HG02642 (cell line): ENCODE results near the gene GPSM1.

Source experiments
- ATAC-seq: cut with Tn5 transposase; IDR thresholded peaks from one replicate; pipeline ENCODE4 v1.9.1; 2021; ENCODE audit warnings: mild to moderate bottlenecking; ENCODE audit not compliant: unreplicated experiment, poor library complexity

GPSM1 gene

DNA sequence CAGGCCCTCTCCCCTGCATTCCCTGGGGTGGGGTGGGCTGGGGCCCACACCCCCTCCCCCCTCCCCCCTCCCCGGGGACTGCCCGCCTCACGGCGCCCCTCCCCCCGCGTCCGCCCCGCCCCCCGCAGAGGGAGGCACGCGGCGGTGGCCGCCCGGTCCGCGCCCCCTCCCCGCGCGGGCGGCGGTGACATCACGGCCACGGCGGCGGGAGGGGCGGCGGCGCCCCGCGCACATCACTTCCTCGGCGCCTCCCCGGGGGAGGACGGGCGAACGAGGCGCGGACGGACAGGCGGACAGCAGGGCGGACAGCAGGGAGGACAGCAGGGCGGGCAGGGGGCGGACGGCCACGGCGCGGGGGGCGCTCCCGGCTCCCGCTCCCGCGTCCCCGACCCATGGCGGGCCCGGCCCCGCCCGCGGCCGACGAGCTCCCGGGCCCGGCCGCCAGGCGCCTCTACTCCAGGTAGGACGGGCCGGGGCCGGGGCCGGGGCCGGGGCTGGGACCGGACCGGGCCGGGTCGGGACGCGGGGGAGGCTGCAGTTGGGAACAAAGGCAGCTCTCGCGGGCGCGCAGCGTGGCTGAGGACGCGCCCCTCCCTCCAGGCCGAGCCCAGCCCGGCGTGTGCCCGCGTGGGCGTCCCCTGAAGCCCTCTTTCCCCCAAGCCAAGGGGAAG, at the start of gene GPSM1:
Gene GPSM1, plus strand, starts transcription at position 236 of the 671 bp plus-strand sequence. Its CDS starts 157 bp downstream, at position 393.
- ATAC-seq, result no peak

GRCh38 chr9:136277746-136278145, 49.6 kb upstream of the GPSM1 start:
- ATAC-seq, result no peak

DNA sequence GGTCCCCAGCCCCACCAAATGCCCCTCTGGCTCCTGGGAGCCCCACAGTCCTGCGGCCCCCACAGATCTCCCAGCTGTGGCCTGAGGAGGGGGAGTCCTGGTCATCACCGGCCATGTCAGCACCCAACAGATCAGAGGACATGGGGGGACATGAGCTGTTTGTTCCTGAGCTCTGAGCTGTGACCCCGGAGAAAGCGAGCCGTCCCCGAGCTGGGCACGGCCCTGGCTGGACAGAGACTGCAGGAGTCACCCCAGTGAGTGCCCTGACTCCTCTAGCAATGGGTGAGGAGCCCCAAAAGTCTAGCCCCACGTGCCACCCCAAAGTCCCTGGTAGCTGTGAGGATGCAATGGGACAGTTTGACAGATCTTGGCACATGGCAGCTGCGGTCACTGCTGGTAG, 49.1 kb upstream of the GPSM1 start:
- no peak for ATAC-seq

DNA sequence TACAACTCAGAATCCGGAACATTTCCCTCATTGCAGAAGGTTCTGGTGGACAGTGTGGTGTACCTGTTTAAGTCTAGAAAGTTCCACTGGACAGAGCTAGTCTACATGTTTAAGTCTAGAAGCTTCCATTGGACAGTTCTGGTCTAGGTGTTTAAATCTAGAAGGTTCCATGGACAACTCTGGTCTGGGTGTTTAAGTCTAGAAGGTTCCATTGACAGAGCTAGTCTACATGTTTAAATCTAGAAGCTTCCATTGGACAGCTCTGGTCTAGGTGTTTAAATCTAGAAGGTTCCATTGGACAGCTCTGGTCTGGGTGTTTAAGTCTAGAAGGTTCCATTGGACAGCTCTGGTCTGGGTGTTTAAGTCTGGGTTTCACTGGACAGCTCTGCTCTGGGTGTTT, 48.4 kb upstream of the GPSM1 start:
- ATAC-seq, result no peak

DNA sequence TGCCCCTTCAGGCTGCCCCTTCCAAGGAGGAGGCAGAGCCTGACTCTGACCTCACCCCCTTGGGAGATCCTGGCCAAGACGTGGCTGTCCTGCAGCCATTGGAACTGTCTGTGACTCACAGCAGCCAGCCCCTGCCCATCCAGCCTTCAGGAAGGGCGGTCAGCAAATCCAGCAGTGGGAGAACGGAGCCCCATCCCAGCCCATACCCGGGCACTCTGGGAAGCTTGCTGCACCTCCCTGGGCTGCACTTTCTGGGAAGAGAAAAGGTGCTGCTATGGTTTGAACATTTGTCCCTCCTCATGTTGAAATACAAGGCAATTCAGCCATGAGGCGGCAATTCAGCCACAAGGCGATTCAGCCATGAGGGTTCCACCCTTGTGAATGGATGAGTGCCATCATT, 47.9 kb upstream of the GPSM1 start:
- no peak for ATAC-seq

DNA sequence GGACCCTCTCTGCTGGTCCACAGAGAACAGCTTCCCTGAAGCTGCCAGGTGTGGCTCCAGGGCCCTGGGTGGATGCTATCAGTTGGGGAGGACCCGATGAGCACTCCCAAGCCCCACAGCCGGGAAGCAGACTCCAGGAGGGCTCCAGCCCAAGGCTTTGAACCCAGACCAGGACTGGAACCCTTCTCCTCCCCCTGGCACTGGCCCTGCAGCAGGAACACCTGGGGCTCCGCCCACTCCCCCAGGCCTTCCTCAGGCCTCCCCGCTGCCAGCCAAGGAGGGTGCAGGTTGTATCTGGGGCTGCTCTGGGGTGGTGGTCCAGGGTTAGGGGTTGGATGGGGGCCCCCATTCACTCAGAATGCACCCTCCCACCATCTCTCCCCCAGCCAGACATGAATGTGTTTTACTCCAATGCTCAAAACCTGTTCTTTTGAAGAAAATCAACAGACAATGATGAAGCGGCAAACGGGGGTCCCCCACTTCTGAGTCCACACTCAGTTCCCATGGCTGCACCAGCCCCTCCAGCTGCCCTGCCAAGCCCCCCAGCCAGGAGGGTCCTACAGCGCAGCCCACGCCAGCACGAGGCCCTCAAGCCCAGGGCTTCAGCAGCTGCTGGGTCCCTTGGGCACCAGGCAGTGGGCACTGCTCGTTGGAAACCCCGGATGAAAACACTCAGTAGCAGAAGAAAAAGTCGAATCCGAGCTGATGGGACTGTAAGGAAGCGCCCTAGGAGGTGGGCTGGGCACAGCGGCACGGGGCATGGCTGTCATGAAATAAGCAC, 46.6 kb upstream of the GPSM1 start:
- ATAC-seq, result no peak

DNA sequence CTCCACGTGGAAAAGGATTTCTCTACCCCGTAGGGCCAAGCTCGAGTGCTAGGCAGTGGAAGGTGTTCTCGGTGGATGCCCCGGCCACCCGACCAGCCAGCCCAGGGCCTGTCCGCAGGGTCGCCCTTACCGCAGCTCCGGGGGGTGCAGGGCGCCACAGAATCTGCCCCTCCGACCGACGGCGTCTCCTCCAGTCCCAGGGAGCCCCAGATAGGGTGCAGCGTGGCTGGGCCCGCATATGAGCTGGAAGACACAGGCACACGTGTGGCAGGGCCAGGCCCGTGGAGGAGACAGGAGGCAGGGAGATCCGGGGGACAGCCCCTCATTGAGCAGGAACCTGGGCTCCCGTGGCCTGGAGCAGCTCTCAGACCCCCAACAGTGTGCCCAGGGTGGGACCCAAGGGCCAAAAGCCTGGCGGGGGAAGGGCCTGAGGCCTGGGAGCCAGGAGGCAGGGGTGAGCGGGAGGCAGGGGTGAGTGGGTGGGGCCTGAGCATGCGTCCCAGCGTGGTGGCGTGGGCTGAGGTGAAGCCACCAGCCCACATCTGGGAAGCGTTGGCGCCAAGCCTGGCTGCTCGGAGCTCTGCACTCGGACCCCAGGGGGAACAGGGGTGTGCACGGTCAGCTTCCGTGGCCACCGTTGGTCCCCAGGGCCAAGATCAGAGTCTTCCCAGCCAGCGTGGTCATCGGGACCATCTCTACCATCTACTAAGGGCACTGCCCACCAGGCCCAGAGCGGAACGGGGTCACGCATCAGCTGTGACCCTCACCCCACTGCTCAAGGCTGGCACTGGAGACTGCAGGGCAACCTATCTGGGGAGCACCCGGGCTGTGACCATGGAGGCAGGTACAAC, 45.7 kb upstream of the GPSM1 start:
- no peak for ATAC-seq

DNA sequence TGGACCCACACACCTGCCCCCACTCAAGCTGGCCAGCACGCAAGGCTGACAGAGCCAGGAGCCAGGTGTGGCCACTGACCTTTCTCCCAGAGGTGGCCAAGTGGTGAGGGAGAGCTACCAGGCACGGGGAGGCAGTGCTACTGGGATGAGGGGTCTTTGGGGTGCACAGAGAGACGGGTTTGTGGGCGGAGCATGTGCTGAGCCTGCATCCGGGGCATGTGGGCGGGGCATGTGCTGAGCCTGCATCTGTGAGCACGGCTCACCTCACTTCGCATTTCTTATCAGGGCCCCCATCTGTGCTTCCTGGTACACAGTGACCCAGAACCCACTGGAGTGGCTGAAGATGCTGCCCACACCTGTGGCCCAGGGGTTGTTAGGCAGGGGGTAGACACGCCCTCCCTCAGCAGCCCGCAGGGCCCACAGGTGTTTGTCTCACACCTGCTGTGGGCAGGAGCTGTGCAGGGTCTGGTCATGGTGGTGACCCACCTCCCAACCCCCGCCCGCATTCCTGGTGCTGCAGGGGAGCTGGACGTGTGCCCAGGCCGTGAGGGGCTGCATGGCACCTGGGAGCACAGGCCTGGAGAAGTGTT, 45.0 kb upstream of the GPSM1 start:
- no peak for ATAC-seq

DNA sequence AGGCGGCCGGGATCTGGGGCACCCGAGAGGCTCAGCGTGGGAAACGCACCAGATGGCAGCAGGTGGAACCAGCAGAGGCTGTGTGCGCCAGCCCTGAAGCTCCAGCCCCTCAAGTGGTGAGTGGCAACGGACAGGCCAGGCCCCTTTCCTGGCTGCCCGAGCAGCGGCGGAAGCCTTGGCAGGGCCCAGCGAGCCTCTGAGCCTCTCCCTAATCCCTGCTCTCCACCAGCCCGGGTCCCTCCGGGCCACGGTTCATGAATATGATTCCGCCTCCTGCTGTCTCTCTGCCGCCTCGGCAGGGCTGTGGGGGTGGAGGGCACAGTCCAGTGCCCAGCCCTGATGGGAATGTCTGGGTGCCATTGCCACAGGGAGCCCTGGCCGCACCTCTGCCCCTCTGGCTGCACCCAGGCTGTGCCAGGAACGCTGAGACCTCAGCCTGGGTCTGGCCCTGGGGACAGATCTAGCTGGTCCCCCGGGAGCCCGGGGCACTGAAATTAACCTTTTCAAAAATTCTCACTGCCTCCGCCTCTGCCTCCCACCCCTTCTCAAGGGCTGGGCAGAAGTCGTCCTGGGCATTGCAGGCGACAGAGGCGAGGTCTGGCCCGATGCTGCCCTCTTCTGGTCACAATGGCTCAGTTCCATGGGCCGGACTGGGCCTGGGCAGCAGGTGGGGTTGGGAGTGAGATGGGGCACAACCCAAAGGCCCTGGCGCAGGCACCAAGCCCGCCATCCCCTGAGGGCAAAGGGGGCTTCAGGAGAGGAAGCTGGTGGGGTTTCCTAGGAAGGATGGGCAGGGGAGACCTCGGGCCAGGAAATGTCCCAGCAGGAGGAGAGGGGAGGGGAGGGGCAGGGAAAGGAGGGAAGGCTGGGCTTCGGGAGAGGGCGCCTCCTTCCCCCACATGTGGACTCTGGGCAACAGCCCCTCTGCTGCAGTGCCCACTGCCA, 43.8 kb upstream of the GPSM1 start:
- ATAC-seq, result peak; percentile 74

DNA sequence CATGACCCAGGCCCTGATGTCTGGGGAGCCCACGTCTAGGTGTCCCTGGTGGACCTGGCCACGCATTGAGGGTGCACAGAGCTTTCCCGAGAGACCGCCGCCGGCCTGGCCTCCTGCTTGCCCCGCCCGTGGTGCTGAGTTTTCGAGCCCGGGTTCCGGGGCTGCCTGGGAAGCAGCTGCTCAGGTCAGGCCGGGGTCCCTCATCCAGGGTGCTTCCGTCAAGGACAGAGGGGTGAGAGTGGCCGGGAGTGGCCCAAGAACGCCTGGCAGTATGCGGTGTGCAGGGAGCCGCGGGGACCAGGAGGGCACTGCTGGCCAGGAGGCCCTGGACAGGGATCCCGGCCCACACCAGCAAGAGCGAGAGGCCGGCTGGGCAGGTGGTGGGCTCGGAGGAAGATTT, 43.0 kb upstream of the GPSM1 start:
- no peak for ATAC-seq

DNA sequence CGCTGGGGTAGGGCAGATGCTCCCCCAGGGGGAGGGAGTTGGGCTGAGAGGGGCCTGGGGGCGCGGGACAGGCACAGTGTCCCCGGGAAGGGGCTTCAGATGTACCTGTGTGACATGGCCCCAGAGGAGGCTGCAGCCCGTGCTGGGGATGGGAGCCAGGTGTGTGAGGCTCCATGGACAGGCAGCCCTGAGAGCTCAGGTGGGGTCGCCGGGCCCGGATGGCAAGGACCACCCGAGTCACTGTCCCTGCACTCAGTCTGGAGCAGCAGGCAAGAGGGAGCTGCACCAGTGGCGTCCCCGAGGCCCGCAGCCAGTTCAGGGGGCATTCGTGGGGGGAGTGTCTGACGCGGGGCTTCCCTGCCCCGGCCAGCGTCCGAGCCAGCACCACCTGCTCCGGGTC, 42.4 kb upstream of the GPSM1 start:
- no peak for ATAC-seq

- ATAC-seq, result no peak
These were observed 41.6 kb upstream of the GPSM1 start for GRCh38 chr9:136285501-136286358.

DNA sequence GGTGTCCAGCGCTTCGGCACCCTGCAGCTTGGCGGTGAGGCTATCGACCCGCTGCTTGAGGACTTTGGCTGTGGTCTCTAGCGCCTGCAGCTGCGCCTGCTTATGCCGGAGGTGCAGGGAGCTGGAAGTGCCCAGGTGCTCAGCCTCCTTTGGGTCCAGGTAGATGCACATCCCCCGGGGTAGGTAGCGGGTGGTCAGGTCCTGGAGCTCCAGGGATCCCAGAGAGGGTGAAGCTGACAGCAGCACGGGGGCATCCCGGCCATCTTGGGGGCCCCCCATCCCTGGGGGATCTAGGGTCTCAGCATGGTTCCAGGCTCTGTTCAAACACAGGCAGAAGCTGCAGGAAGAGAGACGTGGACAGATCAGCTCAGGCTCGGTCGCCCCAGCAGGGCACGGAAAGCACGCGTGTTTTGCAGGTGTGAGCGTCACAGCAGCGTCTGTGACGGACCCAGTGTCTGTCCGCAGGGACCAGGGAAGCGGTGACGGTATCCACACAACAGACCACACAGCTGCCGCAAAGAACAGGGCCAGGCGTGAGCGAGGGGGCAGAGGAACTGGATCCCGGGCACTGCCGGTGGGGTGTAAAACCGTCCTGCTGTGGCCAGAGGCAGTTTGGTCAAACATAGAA, 40.9 kb upstream of the GPSM1 start:
- ATAC-seq, result no peak

- ATAC-seq, result no peak
These were observed 40.4 kb upstream of the GPSM1 start for GRCh38 chr9:136286987-136287379.

GRCh38 chr9:136287960-136288753, 39.2 kb upstream of the GPSM1 start:
- no peak for ATAC-seq

- ATAC-seq, result no peak
These were observed 37.5 kb upstream of the GPSM1 start for GRCh38 chr9:136289651-136290507.
